T-helper 2 cell treated with Interferon-gamma antibody and Interleukin-4, amounts not matched to agents 100 ng/mL and 5 ng/mL, for 36 hours (primary cell): Measurements from ENCODE around the gene TMEM269. TPM values are rescaled to one million over a fixed set of nuclear protein-coding genes. Genes with fewer than 3 reads are reported as not detected.
"Not testable (repeated sequence)": the region's sequence is repeated elsewhere in the genome, so short reads cannot be mapped to it uniquely, and the experiment has no call there.

Source experiments
- intact Hi-C: fragments of 100-400 bp; cut with micrococcal nuclease; formaldehyde crosslinking; loops from one replicate; pipeline ENCODE4 v1.15.1; 2023
- total RNA-seq: library from RNA; stranded (reverse); gene quantifications from 2 replicates; pipeline ENCODE4 v1.2.3, GENCODE V29; 2022

Gene TMEM269
- total RNA-seq, 1 donor from 2014 or later = 0.23 TPM

GRCh38 chr1:42773420-42773819 is 11.4 kb upstream of the TMEM269 start:
- intact Hi-C loops = no loop called here

DNA sequence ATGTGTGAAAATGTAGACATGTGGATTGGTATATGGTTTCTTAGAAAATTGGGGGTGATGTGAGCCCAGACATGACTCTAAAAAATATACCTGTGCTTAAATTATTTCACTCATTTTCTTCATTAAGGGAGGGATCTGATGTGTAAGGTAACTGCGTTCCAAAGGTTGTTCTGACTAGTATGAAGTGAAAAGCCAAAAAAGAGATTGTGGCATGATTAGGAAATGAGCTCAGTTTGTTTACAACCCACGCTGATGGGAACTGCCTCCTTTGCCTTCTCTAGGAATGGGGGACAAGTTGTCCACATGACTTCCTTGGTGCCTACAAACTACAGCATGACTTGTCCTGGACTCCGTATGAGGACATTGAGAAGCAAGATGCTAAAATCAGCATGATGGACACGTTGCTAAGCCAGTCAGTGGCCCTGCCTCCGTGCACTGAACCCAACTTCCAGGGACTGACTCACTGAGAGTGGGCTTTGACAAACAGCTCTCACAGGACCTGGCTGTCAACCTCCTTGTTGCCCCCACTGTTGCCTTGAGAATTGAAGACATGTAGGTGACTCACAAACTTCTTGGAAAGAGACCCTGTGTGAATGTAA is 9.8 kb upstream of the TMEM269 start:
- intact Hi-C loops = no loop called here

GRCh38 chr1:42776502-42776901 is 8.3 kb upstream of the TMEM269 start:
- intact Hi-C loops = no loop called here

GRCh38 chr1:42777852-42778251 is 6.9 kb upstream of the TMEM269 start:
- intact Hi-C loops = loop anchor here (1.0 kb wide), 1 partner anchor 295 kb away; no protein-coding TSS in a partner anchor

DNA sequence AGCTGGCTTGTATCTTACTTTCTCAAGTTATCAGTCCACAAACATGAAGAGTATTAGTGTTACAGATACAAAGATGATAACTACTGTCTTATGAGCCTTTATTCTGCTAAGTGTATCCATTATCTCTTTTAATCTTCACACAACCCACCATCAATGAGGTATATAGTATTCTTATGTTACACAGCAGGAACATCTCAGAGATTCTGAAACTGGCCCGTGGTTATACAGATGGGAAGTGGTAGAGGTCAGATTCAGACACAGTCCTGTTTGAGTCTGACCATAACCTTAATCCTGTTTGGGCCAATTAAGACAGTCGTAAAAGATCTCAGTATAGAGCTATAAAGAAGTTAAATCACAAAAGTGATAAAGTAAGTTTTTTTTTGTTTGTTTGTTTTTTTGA is 5.1 kb upstream of the TMEM269 start:
- intact Hi-C loops = no loop called here

- intact Hi-C loops = no loop called here
Observed at GRCh38 chr1:42780176-42780575, 4.6 kb upstream of the TMEM269 start.

DNA sequence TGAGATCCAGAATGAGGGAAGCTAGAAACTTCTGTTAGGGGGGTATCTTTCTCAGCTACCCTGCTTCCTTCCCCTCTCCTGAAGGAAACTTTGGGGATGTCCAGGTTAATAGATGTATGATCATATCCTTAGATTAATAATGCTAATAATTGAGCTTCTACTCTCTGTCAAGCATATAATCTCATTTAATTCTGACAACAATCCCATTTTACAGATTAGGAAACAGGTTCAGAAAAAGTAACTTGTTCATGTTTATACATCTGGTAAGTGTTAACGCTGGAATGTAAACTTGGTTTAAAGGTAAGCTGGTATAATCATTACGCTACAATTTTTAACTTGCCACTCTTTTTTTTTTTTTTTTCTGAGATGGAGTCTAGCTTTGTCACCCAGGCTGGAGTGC is 1.7 kb upstream of the TMEM269 start:
- intact Hi-C loops = no loop called here

DNA sequence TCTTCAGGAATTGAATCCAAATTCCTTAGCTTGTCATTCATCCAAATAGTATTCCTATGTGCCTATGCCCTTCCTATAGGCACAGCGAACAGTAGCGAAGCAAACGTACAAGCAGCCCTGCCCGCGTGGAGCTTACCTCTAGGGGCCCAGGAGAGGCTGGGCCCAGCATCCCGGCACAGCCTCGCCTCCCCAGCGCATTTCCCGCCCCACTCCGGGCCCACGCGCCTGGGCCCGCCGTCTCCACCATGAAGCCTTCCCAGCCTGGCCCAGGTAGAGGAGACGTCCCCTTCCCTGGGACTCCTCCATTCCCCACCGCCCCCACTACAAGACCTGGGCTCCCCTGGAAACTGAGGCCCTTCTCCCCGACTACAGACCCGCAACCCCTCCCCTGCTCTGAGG is 245 bp upstream of the TMEM269 start:
- intact Hi-C loops = loop anchor here (2.0 kb wide), 1 partner anchor 34 kb away; no protein-coding TSS in a partner anchor

- intact Hi-C loops = no loop called here
Observed at GRCh38 chr1:42786097-42786496, 1.3 kb downstream of the TMEM269 start.

DNA sequence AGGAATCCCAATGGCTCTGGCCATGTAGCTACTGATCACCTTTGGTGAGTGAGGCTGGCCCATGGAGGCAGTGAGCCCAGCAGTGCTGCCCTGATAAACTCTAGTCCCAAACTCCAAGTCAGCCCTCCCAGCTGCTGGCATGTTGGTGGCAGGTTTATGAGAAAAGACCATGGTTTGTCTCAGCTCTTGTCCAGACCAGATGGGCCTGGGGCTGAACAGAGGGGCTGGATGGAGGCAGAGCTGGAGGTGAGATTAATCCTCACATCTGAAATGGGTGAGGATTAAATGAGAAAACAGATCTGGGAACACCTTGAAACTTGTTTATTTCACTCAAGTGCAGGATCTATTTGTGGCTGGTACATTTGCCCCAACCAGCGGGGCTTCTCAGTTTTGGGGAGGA is 3.2 kb downstream of the TMEM269 start:
- intact Hi-C loops = loop anchor here (1.0 kb wide), 1 partner anchor 9 kb away; no protein-coding TSS in a partner anchor

GRCh38 chr1:42793824-42794223 is 9.0 kb downstream of the TMEM269 start:
- intact Hi-C loops = no loop called here

GRCh38 chr1:42797414-42797813 is 12.6 kb downstream of the TMEM269 start:
- intact Hi-C loops = loop anchor here (1.0 kb wide), 1 partner anchor 9 kb away; no protein-coding TSS in a partner anchor

DNA sequence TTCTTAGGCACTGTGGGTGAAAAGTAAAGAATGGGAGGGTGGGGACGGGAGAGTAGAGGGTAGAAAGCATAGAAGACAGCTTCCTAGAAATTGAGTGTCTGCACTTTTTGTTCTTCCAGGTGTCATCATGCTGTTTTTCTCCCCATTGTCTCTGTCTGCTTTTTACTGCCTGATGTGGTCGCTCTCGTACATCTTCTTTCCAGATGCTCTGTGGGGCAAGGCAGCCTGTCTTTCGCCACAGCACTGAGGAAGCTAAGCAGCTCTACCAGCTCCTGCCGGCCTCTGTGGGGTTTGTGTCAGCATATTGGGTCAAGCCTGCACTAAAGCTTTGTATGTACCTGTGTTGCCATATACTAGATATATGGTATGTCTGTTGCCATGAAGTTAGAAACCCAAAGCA is 13.2 kb downstream of the TMEM269 start:
- intact Hi-C loops = loop anchor here (1.0 kb wide), 1 partner anchor 10 kb away; no protein-coding TSS in a partner anchor

DNA sequence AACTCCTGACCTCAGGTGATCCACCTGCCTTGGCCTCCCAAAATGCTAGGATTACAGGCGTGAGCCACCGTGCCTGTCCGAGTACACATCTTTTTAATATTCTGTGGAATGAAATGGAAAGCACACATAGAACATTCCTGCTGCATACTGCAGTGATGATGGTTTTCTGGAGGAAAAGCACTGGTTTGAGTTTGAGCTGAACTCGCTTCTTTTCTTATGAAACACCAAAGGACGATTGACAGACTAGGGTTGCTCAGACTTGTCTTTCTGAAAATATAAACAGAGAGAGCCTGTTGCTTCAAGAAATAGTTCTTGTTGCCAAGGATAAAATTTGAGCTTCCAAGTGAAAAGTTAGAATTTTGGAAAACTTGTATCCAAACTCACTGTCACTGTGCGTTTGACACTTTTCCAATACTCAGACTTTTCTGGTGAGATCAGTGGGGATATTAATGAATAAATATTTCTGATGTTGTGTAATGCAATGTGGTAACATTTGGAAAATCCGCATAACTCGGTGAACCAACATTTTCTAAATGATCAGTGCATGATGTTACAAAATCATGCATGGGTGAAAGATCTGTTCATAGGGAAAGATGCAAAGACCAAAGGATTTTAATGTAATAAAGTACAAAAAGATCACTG is 17.2 kb downstream of the TMEM269 start:
- intact Hi-C loops = no loop called here

GRCh38 chr1:42806171-42806570 is 21.4 kb downstream of the TMEM269 start:
- intact Hi-C loops = no loop called here

DNA sequence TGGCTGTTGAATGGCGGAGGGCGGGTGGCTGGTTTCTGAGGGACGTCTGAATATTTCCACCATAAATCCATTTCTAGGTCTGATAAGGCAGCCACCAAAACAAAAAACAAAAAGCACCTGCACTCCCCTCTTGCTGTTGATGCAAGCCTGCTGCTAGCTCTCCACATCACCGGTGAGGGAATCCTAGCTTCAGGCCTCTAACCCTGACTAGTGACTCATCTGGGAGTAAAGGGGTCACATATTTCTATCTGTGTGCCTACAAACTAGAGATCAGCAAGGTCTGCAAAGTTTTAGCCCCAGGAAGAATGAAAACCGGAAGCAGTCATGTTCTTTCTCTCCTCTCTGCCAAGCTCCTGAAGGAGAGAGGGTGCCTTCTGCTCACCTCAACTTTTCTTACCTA is 21.8 kb downstream of the TMEM269 start:
- intact Hi-C loops = no loop called here

DNA sequence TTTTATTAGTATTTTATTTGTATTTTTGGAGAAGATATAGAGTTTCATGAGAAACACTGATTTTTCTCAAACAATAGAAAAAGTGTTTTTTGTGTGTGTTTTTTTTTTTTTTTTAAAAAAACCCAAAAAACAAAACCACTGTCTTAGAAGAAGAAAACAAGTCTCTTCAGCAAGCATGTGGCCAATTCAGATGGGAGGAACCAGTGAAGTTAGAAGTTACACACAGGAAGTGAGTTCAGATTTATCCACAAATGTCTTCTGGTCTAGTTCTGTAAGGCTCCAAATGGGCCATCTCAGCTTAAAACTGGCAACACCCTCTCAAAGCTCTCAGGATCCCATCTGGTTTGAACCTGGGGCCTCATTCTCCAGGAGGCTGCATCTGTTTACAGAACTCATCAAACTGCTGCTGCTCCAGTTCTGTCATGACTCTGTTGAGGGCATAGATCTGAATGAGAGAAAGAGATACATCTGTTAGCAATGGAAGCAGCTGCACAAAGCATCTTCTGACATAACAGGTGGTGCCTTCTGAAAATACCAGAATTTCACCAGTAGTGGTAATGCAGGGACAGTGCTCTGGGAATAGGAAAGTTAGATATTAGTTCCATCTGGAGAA is 22.4 kb downstream of the TMEM269 start:
- intact Hi-C loops = no loop called here

DNA sequence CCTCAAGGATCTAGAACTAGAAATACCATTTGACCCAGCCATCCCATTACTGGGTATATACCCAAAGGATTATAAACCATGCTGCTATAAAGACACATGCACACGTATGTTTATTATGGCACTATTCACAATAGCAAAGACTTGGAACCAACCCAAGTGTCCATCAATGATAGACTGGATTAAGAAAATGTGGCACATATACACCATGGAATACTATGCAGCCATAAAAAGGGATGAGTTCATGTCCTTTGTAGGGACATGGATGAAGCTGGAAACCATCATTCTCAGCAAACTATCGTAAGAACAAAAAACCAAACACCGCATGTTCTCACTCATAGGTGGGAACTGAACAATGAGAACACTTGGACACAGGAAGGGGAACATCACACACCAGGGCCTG is 30.0 kb downstream of the TMEM269 start:
- intact Hi-C loops = not testable (repeated sequence)

DNA sequence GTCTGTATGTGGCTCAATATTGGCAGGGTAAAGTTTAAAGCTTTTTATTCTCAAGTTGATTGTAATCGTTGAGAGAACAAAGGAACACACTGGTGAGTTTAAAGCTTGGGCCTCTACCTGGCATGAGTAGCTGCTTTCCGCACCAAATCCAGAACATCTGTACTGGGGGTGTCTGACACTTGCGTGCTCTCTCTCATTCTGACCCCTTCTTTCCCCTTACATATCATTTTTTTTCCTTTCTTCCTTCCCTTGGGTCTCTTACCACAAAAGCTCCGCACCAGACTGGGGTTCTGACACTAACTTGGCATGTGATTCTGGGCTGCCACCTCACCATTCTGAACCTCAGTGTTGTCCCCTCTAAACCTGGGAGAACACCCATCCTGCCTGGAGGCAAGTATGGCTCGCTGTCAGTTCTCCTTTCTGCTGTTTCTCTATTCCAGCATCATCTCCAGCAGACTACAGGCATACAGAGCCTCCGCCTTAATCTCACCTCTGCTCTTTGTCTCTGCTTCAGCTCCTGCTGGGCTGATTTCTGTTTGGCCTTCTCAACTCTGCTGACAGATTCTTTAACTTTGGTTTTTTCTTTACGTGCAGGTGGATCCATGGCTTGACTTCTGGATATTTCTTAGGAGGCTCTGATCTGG is 31.3 kb downstream of the TMEM269 start:
- intact Hi-C loops = loop anchor here (1.0 to 2.0 kb wide), 3 partner anchors 49 to 356 kb away; partner anchors contain the start of genes C1orf50, CFAP57, EBNA1BP2 and P3H1

DNA sequence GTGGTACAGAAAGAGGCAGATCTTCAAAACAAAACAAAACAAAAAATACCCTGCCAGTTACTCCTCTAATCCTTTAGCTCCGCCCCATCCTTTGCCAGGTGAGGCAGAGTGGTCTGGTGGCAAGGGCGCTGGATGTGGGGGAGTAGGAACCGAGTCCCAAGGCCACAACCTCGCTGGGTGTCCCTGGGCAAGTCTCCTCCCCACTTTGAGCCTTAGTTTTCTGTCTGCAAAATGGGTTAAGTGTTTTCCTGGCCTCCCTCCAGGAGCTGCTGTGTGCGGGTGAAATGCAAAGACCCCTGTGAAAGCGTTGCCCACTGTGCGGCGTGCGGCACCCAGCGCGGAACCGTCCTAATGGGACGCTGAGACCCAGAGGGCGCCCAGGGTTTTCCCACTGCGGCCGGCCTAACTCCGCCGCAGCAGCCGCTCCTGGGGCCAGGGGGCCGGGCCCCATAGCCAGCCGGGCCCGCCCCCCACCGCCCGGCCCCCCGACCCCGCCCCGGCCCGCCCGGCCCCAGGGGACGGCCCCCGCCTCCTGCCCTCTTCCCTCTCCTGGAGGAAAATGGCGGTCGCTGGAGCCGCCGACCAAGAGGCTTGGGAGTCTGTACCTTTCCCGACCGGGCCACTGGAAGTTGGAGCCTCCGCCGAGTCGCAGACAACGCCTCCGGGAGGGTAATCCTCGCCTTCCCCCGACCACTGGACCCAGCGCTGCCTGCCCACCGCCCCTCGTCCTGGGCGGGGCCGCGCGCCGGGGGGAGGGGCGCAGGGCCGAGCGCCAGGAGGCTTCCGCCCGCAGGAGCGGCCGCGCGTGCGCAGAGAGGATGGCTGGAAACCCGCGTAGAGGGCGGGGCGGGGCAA is 32.0 kb downstream of the TMEM269 start, which contains the start of the genes ERMAP and SVBP:
ERMAP (plus strand) TSS at position 538 of the 855 bp plus-strand sequence. CDS start 13,327 bp downstream, outside the sequence.
SVBP (minus strand) TSS at position 813 of the 855 bp plus-strand sequence. CDS start 853 bp downstream, outside the sequence.
- intact Hi-C loops = loop anchor here (1.0 to 2.0 kb wide), 4 partner anchors 29 to 355 kb away; partner anchors contain the start of genes C1orf50, CFAP57, EBNA1BP2 and P3H1

- intact Hi-C loops = loop anchor here (1.0 to 2.0 kb wide), 3 partner anchors 29 to 141 kb away; partner anchors contain the start of genes C1orf50, P3H1, SLC2A1 and ZNF691
Observed at GRCh38 chr1:42817440-42817767, 32.6 kb downstream of the TMEM269 start.
